GM19099 (cell line): ENCODE results near the gene MYH2.

Source experiments
- POLR2A ChIP-seq: IDR thresholded peaks from 3 replicates; pipeline ENCODE4 v1.6.1; 2011; ENCODE audit warnings: low read depth; ENCODE audit not compliant: insufficient read length; ENCODE audit errors: extremely low read depth

MYH2 gene

GRCh38 chr17:10549096-10549842 is at the start of gene MYH2:
Gene MYH2, minus strand, starts transcription at chr17:10549658. Its CDS starts 1,738 bp downstream, at chr17:10547920.
- no peak for TF ChIP-seq POLR2A

GRCh38 chr17:10598621-10599020 is 49.2 kb upstream of the MYH2 start:
- TF ChIP-seq POLR2A, result no peak

DNA sequence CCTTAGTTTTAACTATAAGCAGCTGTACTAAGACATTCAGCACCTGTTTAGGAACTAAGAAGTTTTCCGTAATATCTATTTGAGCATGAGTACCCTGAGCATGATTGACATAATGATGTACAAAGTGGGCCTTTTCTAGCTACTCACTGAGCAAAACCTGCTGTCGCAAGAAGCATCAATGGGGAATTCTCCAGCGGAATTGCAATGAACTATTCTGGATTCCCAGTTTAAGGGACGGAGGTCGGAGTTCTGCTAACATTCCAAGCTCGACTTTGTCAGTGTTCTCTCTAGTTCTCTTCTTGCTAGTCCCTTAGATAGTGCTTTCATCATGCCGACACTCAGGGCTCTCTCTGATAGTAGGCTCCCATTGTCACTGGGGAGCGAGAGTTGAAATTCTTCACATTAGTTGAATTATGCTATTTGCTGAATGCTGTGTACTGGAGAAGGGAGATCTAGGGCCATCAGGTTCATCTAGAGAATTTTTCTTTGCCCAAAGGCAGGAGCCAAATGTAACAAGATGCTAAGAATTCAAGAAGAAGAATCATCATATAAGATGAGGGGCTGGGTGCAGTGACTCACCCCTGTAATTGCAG is 40.2 kb upstream of the MYH2 start:
- TF ChIP-seq POLR2A, result no peak

GRCh38 chr17:10585529-10585928 is 36.1 kb upstream of the MYH2 start:
- TF ChIP-seq POLR2A, result no peak

DNA sequence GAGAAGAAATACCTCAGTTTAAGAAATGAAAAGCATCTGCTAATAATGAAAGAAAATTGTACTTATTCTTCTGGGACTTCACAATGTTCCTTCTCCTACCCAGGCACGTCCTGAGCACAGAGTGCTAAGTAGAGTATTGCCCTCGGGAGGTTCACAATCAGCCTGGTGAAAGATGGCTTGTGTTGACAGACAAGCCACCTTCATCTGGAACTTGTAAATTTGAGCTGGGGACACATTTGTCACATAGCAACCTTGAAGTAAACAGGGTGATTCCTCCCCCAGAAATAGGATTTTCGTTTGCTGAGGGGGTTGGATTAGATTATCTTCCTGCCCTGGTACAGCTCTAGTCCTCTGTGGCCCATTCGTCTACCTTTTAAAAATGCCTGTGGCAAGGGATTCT is 34.4 kb upstream of the MYH2 start:
- TF ChIP-seq POLR2A, result no peak

DNA sequence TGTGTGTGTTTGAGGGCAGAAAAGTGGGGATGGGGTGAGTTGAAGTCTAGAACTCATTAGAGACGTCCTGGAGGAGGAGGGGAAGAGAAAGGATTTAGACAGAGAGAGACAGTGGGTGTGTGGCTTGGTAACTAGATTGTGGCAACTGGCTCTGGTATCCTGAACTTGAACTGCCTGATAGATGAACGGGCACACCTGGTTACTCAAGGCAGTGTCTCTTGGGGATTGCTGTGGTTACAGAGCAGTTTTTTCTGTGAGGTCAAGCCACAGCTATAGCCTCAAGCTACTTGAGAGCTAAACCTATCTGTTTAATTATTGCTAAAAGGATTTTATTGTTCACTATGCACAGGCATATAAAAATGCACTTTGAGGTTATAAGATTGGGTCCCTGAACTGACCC is 29.8 kb upstream of the MYH2 start:
- TF ChIP-seq POLR2A, result no peak

GRCh38 chr17:10574324-10574723 is 24.9 kb upstream of the MYH2 start:
- TF ChIP-seq POLR2A, result no peak

GRCh38 chr17:10563991-10564660 is 14.7 kb upstream of the MYH2 start:
- no peak for TF ChIP-seq POLR2A

- TF ChIP-seq POLR2A, result no peak
Observed at GRCh38 chr17:10558049-10558448, 8.6 kb upstream of the MYH2 start.

DNA sequence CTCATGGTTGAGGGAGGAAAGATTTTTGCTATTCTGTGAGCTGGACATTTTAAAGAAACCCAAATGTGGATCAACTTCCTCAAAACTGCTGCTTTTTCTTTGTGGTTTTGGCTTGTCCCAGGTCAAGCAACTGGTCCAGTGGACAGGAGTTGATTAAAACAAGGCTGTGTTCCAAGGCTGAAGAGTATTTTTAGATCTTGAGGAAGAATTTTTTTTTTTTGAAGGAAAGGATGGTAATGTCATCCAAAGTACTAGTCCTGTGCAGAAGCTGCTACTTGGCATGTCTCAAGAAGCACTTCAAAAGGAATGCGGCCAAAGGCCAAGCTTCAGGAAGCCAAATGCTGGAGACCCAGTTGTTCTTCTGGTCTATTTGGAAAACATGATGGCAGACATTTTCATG is 8.0 kb upstream of the MYH2 start:
- no peak for TF ChIP-seq POLR2A

- no peak for TF ChIP-seq POLR2A
Observed at GRCh38 chr17:10556301-10557005, 7.0 kb upstream of the MYH2 start.

GRCh38 chr17:10550014-10550413 is 556 bp upstream of the MYH2 start:
- no peak for TF ChIP-seq POLR2A

DNA sequence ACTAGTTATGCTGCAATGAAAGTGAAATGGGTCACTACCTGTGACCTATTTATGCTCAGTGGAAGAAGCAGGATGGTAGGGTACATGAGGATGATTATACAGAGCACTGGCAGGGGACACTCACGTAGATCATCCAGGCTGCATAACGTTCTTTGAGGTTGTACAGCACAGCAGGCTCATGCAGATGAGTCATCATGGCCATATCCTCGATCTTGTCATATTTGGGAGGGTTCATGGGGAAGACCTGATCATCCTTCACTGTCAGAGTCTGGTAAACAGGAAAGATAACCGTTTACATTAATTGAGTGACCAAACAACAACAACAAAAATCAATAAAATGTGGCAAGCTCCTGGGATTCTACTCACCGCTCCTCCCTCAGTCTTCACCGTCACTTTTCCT is 2.1 kb downstream of the MYH2 start:
- no peak for TF ChIP-seq POLR2A

DNA sequence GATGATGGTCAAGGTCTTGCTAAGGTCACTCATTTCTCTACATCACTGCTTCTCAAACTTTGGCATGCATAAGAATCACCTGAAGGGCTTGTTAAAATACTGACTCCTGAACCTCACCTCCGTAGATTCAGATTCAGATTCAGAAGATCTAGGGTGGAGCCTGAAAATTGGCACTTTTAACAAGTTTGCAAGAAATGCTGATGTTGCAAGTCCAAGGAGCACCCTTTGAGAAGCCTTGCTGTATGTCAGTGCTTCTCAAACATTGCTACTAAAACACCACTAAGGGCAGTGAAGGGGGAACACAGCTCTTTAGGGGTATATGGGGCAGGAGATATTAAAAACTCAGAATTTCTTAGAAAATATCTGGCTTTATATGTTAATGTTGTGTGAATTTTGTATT is 17.4 kb downstream of the MYH2 start:
- TF ChIP-seq POLR2A, result no peak

DNA sequence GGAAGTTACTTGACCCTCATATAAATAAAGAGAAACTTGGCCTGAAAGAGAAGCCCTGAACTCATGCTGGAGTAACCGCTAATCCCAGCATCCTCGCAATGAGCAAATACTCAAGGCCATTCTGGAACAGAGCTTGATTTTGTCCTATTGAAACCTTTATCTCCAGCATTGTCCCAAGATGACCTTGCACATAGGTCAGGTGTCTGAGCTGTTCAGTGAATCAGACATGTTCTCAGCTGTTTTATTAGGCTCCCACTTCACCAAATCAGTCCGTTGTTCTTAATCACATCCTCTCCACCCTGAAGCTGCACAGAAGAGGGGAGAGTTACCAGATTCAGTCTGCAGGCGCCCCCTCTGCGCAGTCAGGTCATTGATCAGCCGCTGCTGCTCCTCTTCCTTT is 22.0 kb downstream of the MYH2 start:
- no peak for TF ChIP-seq POLR2A

GRCh38 chr17:10526517-10526916 is 22.9 kb downstream of the MYH2 start:
- TF ChIP-seq POLR2A, result no peak

DNA sequence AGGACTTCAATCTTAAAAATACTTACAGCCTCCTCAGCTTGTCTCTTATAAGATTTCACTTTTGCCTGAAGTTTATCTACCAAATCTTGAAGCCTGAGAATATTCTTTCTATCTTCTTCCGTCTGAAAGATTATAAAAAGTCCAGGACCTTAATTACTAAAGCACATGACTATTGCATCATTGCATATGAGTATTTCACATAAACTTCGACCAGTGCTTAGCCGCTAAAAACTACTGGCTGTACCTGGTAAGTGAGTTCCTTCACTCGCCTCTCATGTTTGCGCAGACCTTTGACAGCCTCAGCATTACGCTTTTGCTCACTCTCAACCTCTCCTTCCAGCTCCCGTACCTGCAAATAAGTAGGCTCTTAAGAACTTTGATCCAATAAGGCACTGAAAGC is 26.4 kb downstream of the MYH2 start:
- no peak for TF ChIP-seq POLR2A
